TTC549 (cell line): ENCODE results near the gene IKZF3.

ENCODE experiments used
- FAIRE-seq: peaks from 2 replicates; lab custom pipeline; 2012; peaks lifted over from hg19 to GRCh38; lab: Jason Lieb, UNC

IKZF3 gene

GRCh38 chr17:39814497-39814896 lies 49.6 kb downstream of the IKZF3 start:
- FAIRE-seq = no peak

DNA sequence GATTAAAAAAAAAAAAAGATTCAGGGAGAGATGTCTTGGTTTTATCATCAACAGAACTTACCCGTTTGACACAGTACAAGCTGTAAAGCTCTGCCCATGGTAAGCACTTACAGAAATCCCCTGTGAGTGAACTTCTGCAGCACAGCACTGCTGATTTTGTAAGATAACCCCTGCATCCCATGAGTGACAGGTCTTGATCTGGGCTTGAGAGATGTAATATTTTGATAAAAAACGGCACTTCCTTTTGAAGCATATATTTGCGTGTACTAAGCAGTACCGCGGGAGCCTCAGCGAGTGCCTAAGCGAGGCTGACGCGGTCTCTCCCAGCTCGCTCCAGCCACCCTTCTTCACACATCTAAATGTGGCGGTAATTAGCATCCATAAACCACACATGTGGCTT lies 50.5 kb downstream of the IKZF3 start:
- FAIRE-seq = no peak

DNA sequence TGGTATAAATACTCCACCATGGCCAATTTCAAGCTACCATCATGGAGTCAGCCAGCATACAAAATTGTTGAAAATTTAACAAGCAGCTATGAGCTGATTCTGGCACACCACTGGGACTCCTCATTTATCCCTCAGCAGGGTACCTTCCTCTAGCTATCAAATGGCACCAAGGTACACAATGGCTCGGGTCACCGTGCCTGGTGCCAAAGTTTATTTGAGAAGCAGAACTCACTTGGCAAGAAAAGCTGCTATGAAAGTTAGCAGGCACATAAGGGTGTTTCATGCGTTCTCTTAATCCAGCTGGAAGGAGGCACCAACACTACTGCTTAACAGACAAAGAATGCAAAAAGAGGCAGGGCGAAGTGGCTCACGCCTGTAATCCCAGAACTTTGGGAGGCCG lies 51.6 kb downstream of the IKZF3 start:
- no peak for FAIRE-seq

DNA sequence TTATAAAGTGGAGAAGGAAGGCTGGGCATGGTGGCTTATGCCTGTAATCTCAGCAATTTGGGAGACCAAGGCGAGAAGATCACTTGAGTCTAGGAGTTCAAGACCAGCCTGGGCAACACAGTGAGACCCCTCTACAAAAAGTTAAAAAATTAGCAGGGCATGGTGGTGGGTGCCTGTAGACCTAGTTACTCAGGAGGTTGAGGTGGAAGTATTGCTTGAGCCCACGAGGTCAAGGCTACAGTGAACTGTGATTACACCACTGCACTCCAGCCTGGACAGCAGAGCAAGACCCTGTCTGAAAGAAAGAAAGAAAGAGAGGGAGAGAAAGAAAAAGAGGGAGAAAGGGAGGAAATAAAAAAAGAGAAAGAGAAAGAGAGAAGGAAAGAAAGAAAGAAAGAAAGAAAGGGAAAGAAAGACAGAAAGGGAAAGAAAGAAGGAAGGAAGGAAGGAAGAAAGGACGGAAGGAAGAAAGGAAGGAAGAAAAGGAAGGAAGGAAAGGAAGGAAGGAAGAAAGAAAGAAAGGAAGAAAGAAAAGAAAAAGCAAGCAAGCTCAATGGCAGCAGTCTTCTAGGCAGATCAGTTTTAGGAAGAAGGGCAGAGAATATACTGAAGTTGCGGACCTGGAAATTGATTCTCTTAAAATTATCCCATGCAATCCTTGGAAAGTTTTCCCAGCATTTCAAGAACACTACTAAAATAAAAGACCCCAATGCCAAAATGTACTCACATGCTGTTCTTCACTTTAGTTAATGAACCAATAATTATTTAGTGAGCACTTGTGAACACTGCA lies 53.0 kb downstream of the IKZF3 start:
- FAIRE-seq = no peak

- no peak for FAIRE-seq
These were observed 54.9 kb downstream of the IKZF3 start for GRCh38 chr17:39809221-39809620.

- FAIRE-seq = no peak
These were observed 55.6 kb downstream of the IKZF3 start for GRCh38 chr17:39808409-39808997.

DNA sequence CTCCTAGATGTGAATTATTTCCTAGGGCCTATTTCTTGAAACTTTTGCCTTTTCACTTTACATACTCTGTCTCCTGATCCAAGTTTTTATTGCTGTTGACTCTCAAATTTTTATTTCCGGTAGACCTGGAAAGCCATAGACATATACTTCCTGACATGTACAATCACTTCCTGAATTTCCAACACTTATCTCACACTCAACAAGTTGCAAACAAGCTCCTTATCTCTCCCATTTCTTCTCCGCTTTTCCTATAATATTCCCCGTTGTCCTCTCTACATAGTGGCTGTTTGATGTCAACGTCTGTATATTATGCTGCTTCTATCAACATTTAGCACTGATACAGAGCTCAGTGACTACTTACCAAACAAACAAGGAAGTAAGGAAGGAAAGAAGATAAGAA lies 59.3 kb downstream of the IKZF3 start:
- no peak for FAIRE-seq

DNA sequence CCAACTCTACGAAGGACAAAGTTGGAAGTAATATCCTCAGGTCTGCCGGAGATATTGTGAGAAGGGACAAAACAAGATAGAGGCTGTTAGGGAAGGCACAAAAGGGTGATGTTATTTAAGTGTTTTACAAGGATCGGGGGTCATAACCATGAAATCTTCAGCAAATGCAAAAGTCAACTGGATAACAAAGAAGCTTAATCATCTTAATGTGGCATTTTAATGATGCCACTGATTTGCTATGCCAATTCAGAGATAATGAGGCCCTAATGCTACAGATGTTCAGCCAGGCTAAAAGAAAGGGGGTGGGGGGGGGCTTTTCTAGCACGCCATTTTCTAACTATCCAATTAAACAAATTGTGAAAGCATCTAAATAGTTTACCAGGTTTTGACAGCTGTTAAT lies 63.1 kb downstream of the IKZF3 start:
- FAIRE-seq = no peak

DNA sequence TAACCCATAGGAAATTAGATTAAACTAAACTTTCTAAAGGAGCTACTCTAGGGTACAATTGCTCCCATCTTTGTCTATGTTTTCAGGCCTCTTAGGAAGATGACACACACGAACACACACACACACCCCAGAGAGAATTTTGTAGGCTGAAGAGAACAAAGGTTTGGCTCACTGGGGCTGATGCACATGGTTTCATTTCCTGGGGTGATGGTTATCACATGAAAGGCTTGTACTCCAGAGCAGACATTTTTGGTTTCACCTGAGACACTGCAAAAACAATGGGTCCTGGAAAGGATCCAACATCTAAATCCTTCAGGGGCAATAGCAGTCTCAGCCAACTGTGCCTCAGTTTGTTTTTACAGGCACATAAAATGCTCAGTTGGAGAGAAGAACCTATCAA lies 63.6 kb downstream of the IKZF3 start:
- no peak for FAIRE-seq

DNA sequence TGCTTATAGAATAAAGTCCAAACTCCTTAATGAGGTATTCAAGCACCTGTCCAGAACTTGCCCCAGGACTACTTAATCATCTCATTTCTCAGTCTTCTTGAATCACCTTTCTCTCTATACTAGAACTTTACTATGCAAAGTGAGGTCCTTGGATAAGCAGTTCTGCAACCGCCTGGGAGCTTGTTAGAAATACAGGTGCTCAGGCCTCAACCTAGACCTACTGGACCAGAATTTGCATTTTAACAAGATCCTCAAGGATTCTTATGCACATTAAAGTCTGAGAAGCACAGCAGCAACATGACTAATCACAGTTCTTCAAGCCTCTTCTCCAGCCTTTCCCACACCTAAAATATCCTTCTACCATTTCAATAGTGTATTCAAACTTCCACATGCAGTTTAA lies 64.7 kb downstream of the IKZF3 start:
- no peak for FAIRE-seq

- no peak for FAIRE-seq
These were observed 69.7 kb downstream of the IKZF3 start for GRCh38 chr17:39794249-39794970.

DNA sequence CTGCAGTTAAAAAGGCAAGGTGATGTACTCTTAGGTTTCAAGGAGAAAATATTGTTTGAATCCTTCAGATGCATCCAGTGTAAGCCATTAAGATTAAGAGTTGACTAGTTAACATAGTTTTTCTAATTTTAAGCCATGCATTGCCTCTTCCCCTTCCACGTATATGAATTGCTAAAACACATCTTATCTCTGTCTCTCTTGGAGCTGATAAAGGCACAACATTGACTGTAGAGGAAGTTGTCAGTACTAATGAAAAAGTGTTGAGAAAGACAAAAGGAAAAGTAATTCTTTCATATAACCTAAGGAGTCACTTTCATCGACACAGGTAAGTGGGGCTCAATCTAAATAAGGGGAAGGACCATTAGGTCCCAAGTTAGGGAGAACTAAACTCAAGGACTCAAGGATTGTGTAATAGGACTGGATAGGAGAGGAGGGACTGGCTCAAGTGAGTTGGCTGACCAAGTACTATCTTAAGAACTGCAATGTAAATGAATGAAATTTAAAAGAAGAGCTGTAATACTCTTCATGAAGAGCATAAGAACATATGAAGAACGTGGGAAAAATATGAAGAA lies 70.7 kb downstream of the IKZF3 start:
- FAIRE-seq = no peak

GRCh38 chr17:39792526-39793221 lies 71.4 kb downstream of the IKZF3 start:
- FAIRE-seq = no peak

DNA sequence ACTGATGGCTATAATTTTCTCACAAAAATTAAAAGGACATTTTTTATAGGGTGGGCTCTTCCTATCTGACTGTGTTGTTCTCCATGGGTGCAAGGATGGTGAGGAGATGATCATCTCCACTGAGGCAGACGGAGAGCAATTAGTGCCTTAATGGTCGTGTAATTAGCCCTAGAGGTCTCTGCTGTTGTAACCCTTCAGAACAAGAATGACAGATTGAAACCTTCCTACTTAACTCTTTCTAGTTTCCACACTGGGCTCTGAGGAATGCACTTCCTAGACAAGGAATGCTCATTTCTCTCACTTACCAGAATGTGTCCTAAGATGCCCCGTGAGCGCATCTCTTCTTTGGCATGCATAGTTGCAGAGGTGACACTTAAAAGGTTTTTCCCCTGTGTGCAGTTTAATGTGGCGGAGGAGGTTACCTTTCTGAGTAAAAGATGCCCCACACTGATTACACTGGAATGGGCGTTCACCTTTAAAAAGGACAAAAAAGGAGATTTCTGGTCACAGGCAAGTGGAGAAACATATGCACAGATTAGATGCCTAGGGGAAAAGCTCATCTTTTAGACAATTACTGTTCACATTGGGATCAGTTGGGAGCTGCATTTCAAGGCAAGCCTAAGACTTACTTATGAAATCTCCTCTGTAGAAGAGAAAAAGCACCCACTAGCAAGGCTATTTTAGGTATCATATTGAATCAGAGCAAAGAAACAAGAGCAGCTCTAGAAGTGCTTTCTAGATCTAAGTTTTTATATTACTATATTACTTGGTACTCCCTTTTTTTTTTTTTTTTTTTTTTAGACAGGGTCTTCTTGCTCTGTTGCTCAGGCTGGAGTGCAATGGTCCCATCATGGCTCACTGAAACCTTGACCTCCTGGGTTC lies 72.8 kb downstream of the IKZF3 start:
- FAIRE-seq = no peak

DNA sequence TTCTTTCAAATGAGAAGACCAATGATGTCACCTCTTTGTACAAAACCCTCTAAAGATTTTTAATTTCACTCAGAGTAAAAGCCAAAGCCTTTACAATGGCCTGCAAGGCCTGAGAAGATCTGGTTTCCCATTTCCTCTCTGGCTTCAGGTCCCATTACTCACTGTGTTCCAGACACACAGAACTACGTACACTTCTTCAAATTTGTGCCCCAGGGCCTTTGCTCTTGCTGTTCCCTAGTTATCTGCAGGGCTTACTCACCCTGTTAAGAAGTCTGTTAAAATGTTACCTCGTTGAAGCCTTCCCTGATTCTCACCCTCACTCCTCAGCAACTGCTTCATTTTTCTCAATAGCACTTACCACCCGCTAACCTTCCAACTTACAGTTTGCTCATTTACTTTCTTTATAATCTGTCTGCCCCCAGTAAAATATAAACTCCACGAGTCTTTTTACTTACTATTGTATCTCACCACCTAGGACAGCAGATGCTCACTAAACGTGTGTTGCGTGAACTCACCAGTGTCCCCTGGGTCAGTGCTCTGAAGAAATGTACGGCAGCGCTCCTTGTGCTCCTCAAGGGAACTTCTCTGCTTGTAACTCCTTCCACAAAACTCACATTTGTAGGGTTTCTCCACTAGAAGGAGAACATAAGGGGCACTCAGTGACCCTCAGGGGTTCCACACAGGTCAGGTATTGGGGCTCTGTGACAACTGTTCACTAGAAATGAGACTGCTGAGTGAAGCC lies 76.2 kb downstream of the IKZF3 start:
- FAIRE-seq = no peak

- FAIRE-seq = no peak
These were observed 77.1 kb downstream of the IKZF3 start for GRCh38 chr17:39787041-39787440.

DNA sequence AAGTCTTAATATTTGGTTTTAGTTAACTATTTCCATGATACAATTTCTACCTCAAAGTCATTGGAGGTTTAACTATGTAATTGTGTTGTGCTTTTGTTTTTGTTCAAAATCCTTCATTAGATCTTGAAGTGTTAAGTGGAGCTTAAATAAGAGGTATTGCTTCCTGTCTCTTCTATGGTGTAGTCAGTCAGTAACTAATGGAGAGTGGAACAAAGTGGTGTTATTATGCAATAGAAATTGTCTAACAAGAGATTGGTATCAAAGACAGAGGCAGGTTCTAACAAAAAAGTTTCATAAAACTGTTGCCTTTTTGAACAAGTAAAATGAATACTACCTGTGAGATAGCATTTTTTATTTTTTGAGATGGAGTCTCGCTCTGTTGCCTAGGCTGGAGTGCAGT lies 81.1 kb downstream of the IKZF3 start:
- FAIRE-seq = no peak

DNA sequence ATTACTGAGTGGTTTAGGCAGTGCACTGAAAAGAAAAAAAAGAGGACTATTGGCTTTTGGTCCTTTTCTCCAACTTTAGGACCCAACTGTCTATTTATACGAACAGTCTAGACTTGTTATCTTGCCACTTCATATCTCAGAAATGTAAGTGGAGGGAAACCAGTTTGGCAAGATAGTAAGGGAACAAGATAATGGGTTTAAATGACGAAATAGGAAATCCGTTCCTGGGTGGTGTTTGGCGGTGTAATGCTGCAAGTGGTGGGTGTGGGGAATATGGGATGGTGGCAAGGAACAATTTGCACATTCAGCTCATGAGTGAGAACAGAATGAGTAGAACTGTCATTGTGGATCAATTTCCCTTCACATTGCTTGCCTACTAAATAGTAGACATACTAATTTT lies 81.6 kb downstream of the IKZF3 start:
- no peak for FAIRE-seq

- FAIRE-seq = no peak
These were observed 82.3 kb downstream of the IKZF3 start for GRCh38 chr17:39781861-39782213.

GRCh38 chr17:39781031-39781860 lies 82.9 kb downstream of the IKZF3 start:
- no peak for FAIRE-seq
